Fibroblast of the aortic adventitia (primary cell): ENCODE data around the gene JAML. TPM values are rescaled to one million over a fixed set of nuclear protein-coding genes. Genes with fewer than 3 reads are reported as not detected.

Experiments
- DNase-seq: peaks from one replicate; pipeline ENCODE4 v3.0.0-alpha.2; 2010; ENCODE audit warnings: low read depth
- H3K4me3 ChIP-seq: 2 replicates; pipeline ENCODE4 v1.5.1; 2011; ENCODE audit warnings: low read depth, mild to moderate bottlenecking, control low read depth, low read length, moderate library complexity
- total RNA-seq: library from RNA; depleted of rRNA; stranded (reverse); fragments of >200 nt; gene quantifications from 2 replicates; pipeline ENCODE4 v1.2.3, GENCODE V29; 2012; ENCODE audit warnings: low replicate concordance
- TF ChIP-seq, protein P1 (sequence below): IDR thresholded peaks from 2 replicates; pipeline ENCODE4 v1.5.1; 2011; ENCODE audit warnings: mild to moderate bottlenecking, low read length, control low read depth, inconsistent platforms; ENCODE audit not compliant: insufficient read depth

JAML gene
- total RNA-seq, 1 donor = not detected

- H3K4me3 ChIP-seq = no peak overlapping the region
- TF ChIP-seq, protein P1, sequence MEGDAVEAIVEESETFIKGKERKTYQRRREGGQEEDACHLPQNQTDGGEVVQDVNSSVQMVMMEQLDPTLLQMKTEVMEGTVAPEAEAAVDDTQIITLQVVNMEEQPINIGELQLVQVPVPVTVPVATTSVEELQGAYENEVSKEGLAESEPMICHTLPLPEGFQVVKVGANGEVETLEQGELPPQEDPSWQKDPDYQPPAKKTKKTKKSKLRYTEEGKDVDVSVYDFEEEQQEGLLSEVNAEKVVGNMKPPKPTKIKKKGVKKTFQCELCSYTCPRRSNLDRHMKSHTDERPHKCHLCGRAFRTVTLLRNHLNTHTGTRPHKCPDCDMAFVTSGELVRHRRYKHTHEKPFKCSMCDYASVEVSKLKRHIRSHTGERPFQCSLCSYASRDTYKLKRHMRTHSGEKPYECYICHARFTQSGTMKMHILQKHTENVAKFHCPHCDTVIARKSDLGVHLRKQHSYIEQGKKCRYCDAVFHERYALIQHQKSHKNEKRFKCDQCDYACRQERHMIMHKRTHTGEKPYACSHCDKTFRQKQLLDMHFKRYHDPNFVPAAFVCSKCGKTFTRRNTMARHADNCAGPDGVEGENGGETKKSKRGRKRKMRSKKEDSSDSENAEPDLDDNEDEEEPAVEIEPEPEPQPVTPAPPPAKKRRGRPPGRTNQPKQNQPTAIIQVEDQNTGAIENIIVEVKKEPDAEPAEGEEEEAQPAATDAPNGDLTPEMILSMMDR = no peak
- DNase-seq = peak; percentile 20
Measured at GRCh38 chr11:118175031-118175992, 49.5 kb downstream of the JAML start.

DNA sequence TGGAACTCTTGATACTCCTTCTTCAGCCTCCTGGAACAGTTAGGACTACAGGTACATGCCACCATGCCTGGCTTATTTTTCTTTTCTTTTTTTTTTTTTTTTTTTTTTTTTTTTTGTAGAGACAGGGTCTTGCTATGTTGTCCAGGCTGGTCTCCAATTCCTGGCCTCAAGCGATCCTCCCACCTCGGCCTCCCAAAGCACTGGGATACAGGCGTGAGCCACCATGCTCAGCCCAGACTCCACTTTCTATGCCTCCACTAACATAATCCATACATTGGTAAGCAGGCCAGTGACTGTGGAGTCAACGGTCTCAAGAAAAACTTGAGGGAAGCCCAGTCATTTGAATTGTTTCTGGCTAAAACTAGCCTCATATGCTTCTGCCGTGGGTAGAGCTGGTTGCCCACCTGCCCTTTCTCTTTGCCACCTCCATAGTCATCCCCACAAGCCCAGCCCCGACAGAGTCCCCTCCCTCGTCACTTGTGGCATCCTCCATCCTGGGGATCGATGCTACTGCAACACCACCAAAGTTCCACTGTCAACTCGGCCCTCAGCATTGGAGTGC, 50.7 kb downstream of the JAML start:
- no peak overlapping the region for H3K4me3 ChIP-seq
- no peak for DNase-seq
- TF ChIP-seq, protein P1 = no peak

GRCh38 chr11:118172356-118172755, 52.5 kb downstream of the JAML start:
- no peak overlapping the region for H3K4me3 ChIP-seq
- TF ChIP-seq, protein P1 = no peak
- DNase-seq = no peak

GRCh38 chr11:118171269-118172062, 53.3 kb downstream of the JAML start:
- H3K4me3 ChIP-seq = no peak overlapping the region
- DNase-seq = peak; percentile 58
- TF ChIP-seq, protein P1 = peak; percentile 88

GRCh38 chr11:118170882-118171268, 53.9 kb downstream of the JAML start:
- no peak overlapping the region for H3K4me3 ChIP-seq
- DNase-seq = no peak
- TF ChIP-seq, protein P1 = no peak

- TF ChIP-seq, protein P1 = no peak
- DNase-seq = no peak
- no peak overlapping the region for H3K4me3 ChIP-seq
Measured at GRCh38 chr11:118170231-118170630, 54.6 kb downstream of the JAML start.
